Thymus (tissue), 11 donors: ENCODE results near the gene DOK6. TPM values are rescaled to one million over a fixed set of nuclear protein-coding genes. Genes with fewer than 3 reads are reported as not detected.
A peak's percentile ranks its signal among the peaks of the same experiment; 100 is the strongest.

Experiments
- DNase-seq, 9 donors: peaks; one replicate each; pipeline ENCODE4 v3.0.0-alpha.2; 2013; ENCODE audit warnings: low spot score in 9 of 9, low read depth in 6 of 9, missing footprints in 1 of 9
- H3K27ac ChIP-seq, 2 donors: one replicate each; pipeline ENCODE4 v1.5.1; 2013; ENCODE audit warnings: control low read depth in 1 of 2, low read depth in 1 of 2, low read length in 1 of 2, mild to moderate bottlenecking in 1 of 2, moderate library complexity in 1 of 2
- H3K27me3 ChIP-seq, 2 donors: one replicate each; pipeline ENCODE4 v1.5.1; 2013; ENCODE audit warnings: low read length in 1 of 2; ENCODE audit not compliant: control insufficient read depth in 2 of 2, insufficient read depth in 1 of 2
- H3K36me3 ChIP-seq, 2 donors: one replicate each; pipeline ENCODE4 v1.5.1; 2013; ENCODE audit warnings: low read length in 1 of 2, mild to moderate bottlenecking in 1 of 2, moderate library complexity in 1 of 2; ENCODE audit not compliant: control insufficient read depth in 2 of 2, insufficient read depth in 2 of 2
- H3K4me1 ChIP-seq, 2 donors: one replicate each; pipeline ENCODE4 v1.5.1; 2013; ENCODE audit warnings: low read length in 2 of 2; ENCODE audit not compliant: control insufficient read depth in 2 of 2, insufficient read depth in 2 of 2
- H3K4me3 ChIP-seq, 2 donors: one replicate each; pipeline ENCODE4 v1.5.1; 2013; ENCODE audit warnings: low read length in 2 of 2, control low read depth in 1 of 2, mild to moderate bottlenecking in 1 of 2
- H3K9me3 ChIP-seq, 2 donors: one replicate each; pipeline ENCODE4 v1.5.1; 2013; ENCODE audit warnings: low read length in 1 of 2, mild to moderate bottlenecking in 1 of 2; ENCODE audit not compliant: control insufficient read depth in 2 of 2, insufficient read depth in 1 of 2
- WGBS: extraction: QIAGEN DNeasy Blood & Tissue Kit; methylation state at CpG from one replicate; pipeline ENCODE4 v1.1.7; 2013; 5-methylcytosine and 5-hydroxymethylcytosine counted together
- polyA plus RNA-seq: library from polyadenylated mRNA; stranded (reverse); fragments of 200-250 nt; gene quantifications from one replicate; pipeline ENCODE4 v1.2.3, GENCODE V29; 2013
- total RNA-seq: library from RNA; stranded (reverse); fragments of 120-200 nt; gene quantifications from one replicate; pipeline ENCODE4 v1.2.4, GENCODE V29; 2013
- donor health status: healthy.

The DOK6 gene
- total and polyA plus RNA-seq, 2 donors: 0.57 to 0.75 TPM

- Histone ChIP-seq H3K27me3 (no peaks in the 10 kb centered on the region), H3K4me1 (no peaks in the 10 kb centered on the region), H3K9me3 (no peaks in the 10 kb centered on the region), H3K36me3 (no peaks in the 10 kb centered on the region), H3K27ac (no peak overlapping the region), H3K4me3 (no peak overlapping the region)
- WGBS: 97% methylated on average over 2 of the region's 2 CpGs
- DNase-seq: no peak
These were observed 138.7 kb downstream of the DOK6 start for GRCh38 chr18:69539404-69539803.

GRCh38 chr18:69556228-69556627 is 155.5 kb downstream of the DOK6 start:
- H3K4me3 ChIP-seq: no peak overlapping the region
- H3K36me3 ChIP-seq: no peaks in the 10 kb centered on the region
- DNase-seq: no peak
- WGBS: 60% methylated on average over 3 of the region's 3 CpGs
- H3K27ac ChIP-seq: no peak overlapping the region
- H3K27me3 ChIP-seq: no peaks in the 10 kb centered on the region
- no peaks in the 10 kb centered on the region for H3K4me1 ChIP-seq
- no peaks in the 10 kb centered on the region for H3K9me3 ChIP-seq

- WGBS: 88% methylated on average over 4 of the region's 4 CpGs
- Histone ChIP-seq H3K27ac (no peak overlapping the region), H3K4me1 (no peaks in the 10 kb centered on the region), H3K4me3 (no peak overlapping the region), H3K27me3 (no peaks in the 10 kb centered on the region), H3K36me3 (no peaks in the 10 kb centered on the region), H3K9me3 (no peaks in the 10 kb centered on the region)
- DNase-seq: no peak
These were observed 156.6 kb downstream of the DOK6 start for GRCh38 chr18:69557282-69557681.

- WGBS: 52% methylated on average over 2 of the region's 2 CpGs
- H3K36me3 ChIP-seq: no peaks in the 10 kb centered on the region
- no peak overlapping the region for H3K27ac ChIP-seq
- no peak for DNase-seq
- no peaks in the 10 kb centered on the region for H3K4me1 ChIP-seq
- H3K4me3 ChIP-seq: no peak overlapping the region
- no peaks in the 10 kb centered on the region for H3K27me3 ChIP-seq
- no peaks in the 10 kb centered on the region for H3K9me3 ChIP-seq
These were observed 157.4 kb downstream of the DOK6 start for GRCh38 chr18:69558052-69558451.

- Histone ChIP-seq H3K4me3 (no peak overlapping the region), H3K27ac (no peak overlapping the region), H3K36me3 (no peaks in the 10 kb centered on the region), H3K9me3 (no peaks in the 10 kb centered on the region), H3K27me3 (no peaks in the 10 kb centered on the region), H3K4me1 (no peaks in the 10 kb centered on the region)
- no peak for DNase-seq
These were observed 158.9 kb downstream of the DOK6 start for GRCh38 chr18:69559604-69560003.

GRCh38 chr18:69564602-69565001 is 163.9 kb downstream of the DOK6 start:
- no peak overlapping the region for H3K27ac ChIP-seq
- 96% methylated on average over 2 of the region's 2 CpGs for WGBS
- no peak for DNase-seq
- H3K4me1 ChIP-seq: no peaks in the 10 kb centered on the region
- H3K9me3 ChIP-seq: peaks cover 3 to 11% of the 10 kb centered on the region in 2 donors
- no peak overlapping the region for H3K4me3 ChIP-seq
- no peaks in the 10 kb centered on the region for H3K27me3 ChIP-seq
- no peaks in the 10 kb centered on the region for H3K36me3 ChIP-seq

GRCh38 chr18:69567813-69568488 is 167.3 kb downstream of the DOK6 start:
- no peaks in the 10 kb centered on the region for H3K4me1 ChIP-seq
- no peak overlapping the region for H3K27ac ChIP-seq
- no peaks in the 10 kb centered on the region for H3K36me3 ChIP-seq
- WGBS: 86% methylated on average over 10 of the region's 10 CpGs
- H3K4me3 ChIP-seq: no peak overlapping the region
- H3K9me3 ChIP-seq: peaks cover 3 to 11% of the 10 kb centered on the region in 2 donors
- H3K27me3 ChIP-seq: no peaks in the 10 kb centered on the region
- DNase-seq: peak in 1 of 9 donors; percentile 22

GRCh38 chr18:69569133-69569532 is 168.4 kb downstream of the DOK6 start:
- 94% methylated on average over 2 of the region's 2 CpGs for WGBS
- Histone ChIP-seq H3K4me1 (no peaks in the 10 kb centered on the region), H3K4me3 (no peak overlapping the region), H3K36me3 (no peaks in the 10 kb centered on the region), H3K27me3 (no peaks in the 10 kb centered on the region), H3K9me3 (peaks cover 3 to 11% of the 10 kb centered on the region in 2 donors), H3K27ac (no peak overlapping the region)
- no peak for DNase-seq

- no peak overlapping the region for H3K27ac ChIP-seq
- no peaks in the 10 kb centered on the region for H3K4me1 ChIP-seq
- H3K4me3 ChIP-seq: no peak overlapping the region
- no peak for DNase-seq
- no peaks in the 10 kb centered on the region for H3K27me3 ChIP-seq
- no peaks in the 10 kb centered on the region for H3K36me3 ChIP-seq
- 79% methylated on average over 2 of the region's 2 CpGs for WGBS
- H3K9me3 ChIP-seq: no peaks in the 10 kb centered on the region
These were observed 173.7 kb downstream of the DOK6 start for GRCh38 chr18:69574401-69574800.
